K562 (cell line): ENCODE results near the gene FMNL2. TPM values are rescaled to one million over a fixed set of nuclear protein-coding genes. Genes with fewer than 3 reads are reported as not detected.

Experiments
- ATAC-seq: fragments of 200-7000 bp; cut with Tn5 transposase; 3 replicates; pipeline ENCODE4 v1.9.1; 2020; ENCODE audit warnings: moderate library complexity
- BruUV-seq: library from RNA; stranded (reverse); fragments of 400-500 nt; replicated peaks from 2 replicates; lab custom pipeline; 2021; lab: Mats Ljungman, UMichigan
- CTCF ChIA-PET: fragments of 300-600 bp; formaldehyde crosslinking; extraction: SDS; loops from one replicate; lab custom pipeline; 2021; ENCODE audit warnings: low intra/inter-chr PET ratio; lab: Yijun Ruan, JAX
- POLR2A ChIA-PET: fragments of 300-600, 350-650 bp; sonication (Branson Sonifier 250); formaldehyde crosslinking; extraction: SDS; loops from one replicate; lab custom pipeline; 2021; ENCODE audit warnings: antibody characterized with exemption, inconsistent platforms; lab: Yijun Ruan, JAX
- DNase-seq, 4 experiments: peaks; one replicate each; pipeline versions ENCODE4 v3.0.0 to v3.0.0-alpha.2; 2011 to 2018; ENCODE audit warnings: low spot score in 3 of 4, mixed read lengths in 3 of 4; ENCODE audit errors: extremely low read depth in 1 of 4
- FAIRE-seq: peaks from 2 replicates; lab custom pipeline; 2011; peaks lifted over from hg19 to GRCh38; lab: Jason Lieb, UNC
- H2AFZ ChIP-seq: 2 replicates; pipeline ENCODE4 v1.6.0; 2011; ENCODE audit warnings: low read depth, low read length, control low read depth, inconsistent platforms
- H3K27ac ChIP-seq: fragments of 200-600 bp; 3 replicates; pipeline ENCODE4 v1.8.0; 2011; ENCODE audit warnings: low read depth, mild to moderate bottlenecking, control low read depth, inconsistent platforms, low read length, moderate library complexity, mixed read lengths; ENCODE audit errors: extremely low read depth
- H3K27me3 ChIP-seq, 2 experiments: fragments of 300-600 bp in 1 of 2; 2 replicates in 1 of 2; 3 replicates in 1 of 2; pipeline versions ENCODE4 v1.6.0 to v1.8.0; 2011; ENCODE audit warnings: inconsistent platforms in 2 of 2, low read length in 2 of 2, mild to moderate bottlenecking in 1 of 2, mixed read lengths in 1 of 2, moderate library complexity in 1 of 2; ENCODE audit not compliant: control insufficient read depth in 2 of 2, insufficient read depth in 2 of 2
- H3K36me3 ChIP-seq: fragments of 300-600 bp; 3 replicates; pipeline ENCODE4 v1.8.0; 2011; ENCODE audit warnings: mild to moderate bottlenecking, low read length, inconsistent platforms; ENCODE audit not compliant: control insufficient read depth, insufficient read depth
- H3K4me1 ChIP-seq, 2 experiments: fragments of 200-600 bp in 1 of 2; replicated peaks in 1 of 2; 2 replicates in 1 of 2; 3 replicates in 1 of 2; pipeline versions ENCODE4 v1.5.1 to v1.8.0; 2011; ENCODE audit warnings: inconsistent platforms in 2 of 2, low read length in 2 of 2, mild to moderate bottlenecking in 1 of 2, mixed read lengths in 1 of 2, moderate library complexity in 1 of 2; ENCODE audit not compliant: control insufficient read depth in 2 of 2, insufficient read depth in 2 of 2
- H3K4me2 ChIP-seq: 2 replicates; pipeline ENCODE4 v1.6.1; 2011; ENCODE audit warnings: low read length, control low read depth, inconsistent platforms, mixed read lengths; ENCODE audit not compliant: insufficient read depth
- H3K4me3 ChIP-seq: fragments of 200-600 bp; sonication (generic), shearing (Covaris generic); 2 replicates; pipeline ENCODE4 v1.5.1; 2016; ENCODE audit warnings: control low read depth, inconsistent platforms
- H3K79me2 ChIP-seq: fragments of 200-600 bp; 3 replicates; pipeline ENCODE4 v1.8.0; 2011; ENCODE audit warnings: low read length, inconsistent platforms; ENCODE audit not compliant: control insufficient read depth, insufficient read depth
- H3K9ac ChIP-seq, 2 experiments: 2 replicates each; pipeline versions ENCODE4 v1.6.0 to v1.6.1; 2011; ENCODE audit warnings: low read depth in 2 of 2, low read length in 2 of 2, control low read depth in 1 of 2, inconsistent platforms in 1 of 2, mild to moderate bottlenecking in 1 of 2, mixed read lengths in 1 of 2; ENCODE audit not compliant: insufficient read depth in 1 of 2
- H3K9me1 ChIP-seq: one replicate; pipeline ENCODE4 v1.6.0; 2011; ENCODE audit warnings: inconsistent platforms, mild to moderate bottlenecking, low read length, moderate library complexity; ENCODE audit not compliant: control insufficient read depth, insufficient read depth
- H3K9me3 ChIP-seq: replicated peaks from 2 replicates; pipeline ENCODE4 v1.5.1; 2011; ENCODE audit warnings: low read depth, low read length, inconsistent platforms; ENCODE audit not compliant: control insufficient read depth, insufficient read depth
- H4K20me1 ChIP-seq: replicated peaks from 2 replicates; pipeline ENCODE4 v1.6.1; 2011; ENCODE audit warnings: low read length, inconsistent platforms, mixed read lengths; ENCODE audit not compliant: control insufficient read depth, insufficient read depth
- BCL6 ChIP-seq: fragments of 250-450 bp; sonication (Bioruptor Pico); IDR thresholded peaks from 2 replicates; pipeline ENCODE4 v1.4.0; 2020
- CBFB ChIP-seq: sonication (generic); formaldehyde crosslinking; IDR thresholded peaks from 2 replicates; pipeline ENCODE4 v1.4.0; 2020; ENCODE audit warnings: mild to moderate bottlenecking, missing genetic modification reagents
- EGR1 ChIP-seq: fragments of 450-650 bp; conservative IDR thresholded peaks from 2 replicates; pipeline ENCODE4 v1.6.1; 2017; ENCODE audit warnings: mild to moderate bottlenecking
- ETS1 ChIP-seq: conservative IDR thresholded peaks from 2 replicates; pipeline ENCODE4 v1.6.1; 2011; ENCODE audit warnings: low read depth, mild to moderate bottlenecking, low read length; ENCODE audit not compliant: control insufficient read depth
- RBBP5 ChIP-seq: fragments of 200-600 bp; sonication (generic); IDR thresholded peaks from 2 replicates; pipeline ENCODE4 v1.6.1; 2012; ENCODE audit warnings: borderline replicate concordance, mild to moderate bottlenecking, low read length, control low read depth, inconsistent platforms; ENCODE audit not compliant: insufficient read depth, poor library complexity, severe bottlenecking
- SP1 ChIP-seq: sonication (generic); formaldehyde crosslinking; IDR thresholded peaks from 2 replicates; pipeline ENCODE4 v1.8.1; 2022; ENCODE audit warnings: mild to moderate bottlenecking, missing genetic modification reagents
- ZBTB1 ChIP-seq: sonication (generic); formaldehyde crosslinking; IDR thresholded peaks from 2 replicates; pipeline ENCODE4 v1.8.1; 2023; ENCODE audit warnings: missing genetic modification reagents, low read depth, mild to moderate bottlenecking, borderline replicate concordance
- ZNF274 ChIP-seq: IDR thresholded peaks from 2 replicates; pipeline ENCODE4 v1.6.1; 2011; ENCODE audit warnings: low read depth, mild to moderate bottlenecking, low read length, moderate library complexity, borderline replicate concordance
- ZNF384 ChIP-seq: IDR thresholded peaks from 2 replicates; pipeline ENCODE4 v1.6.1; 2012; ENCODE audit warnings: low read depth, low read length, improper control_type of control experiment
- ZNF436 ChIP-seq: fragments of 250-450, 450-650 bp; sonication (Bioruptor Pico); formaldehyde crosslinking; IDR thresholded peaks from 2 replicates; pipeline ENCODE4 v1.7.0; 2020; ENCODE audit warnings: mild to moderate bottlenecking
- ZNF717 ChIP-seq: fragments of 250-450 bp; sonication (Bioruptor Pico); IDR thresholded peaks from 2 replicates; pipeline ENCODE4 v1.5.0; 2021
- WGBS: fragments of 100-300 bp; shearing (Covaris generic); methylation state at CpG from one replicate; pipeline ENCODE4 v1.1.6; 2016; ENCODE audit warnings: low coverage, mixed read lengths; ENCODE audit not compliant: insufficient coverage; ENCODE audit errors: missing lambda C conversion rate; 5-methylcytosine and 5-hydroxymethylcytosine counted together
- in situ Hi-C: fragments of 300-500 bp; cut with MboI; formaldehyde crosslinking; loops from 4 replicates; pipeline ENCODE4 v1.15.0; 2018; ENCODE audit warnings: inconsistent platforms, mixed read lengths
- intact Hi-C: fragments of 100-400 bp; cut with micrococcal nuclease; formaldehyde crosslinking; loops from 2 replicates; pipeline ENCODE4 v1.14.2; 2022
- polyA plus RNA-seq, 8 experiments: library from polyadenylated mRNA; depleted of rRNA in 4 of 8; stranded (reverse) in 5 of 8; unstranded in 3 of 8; fragments of >200 nt; fragmentation: Nextera tagmentation in 2 of 8; fragmentation: Illumina TruSeq in 1 of 8; extraction: Ambion mirVana in 2 of 8; extraction: Trizol in 1 of 8; gene quantifications; 2 replicates each; pipeline versions ENCODE4 v1.2.1 to v1.2.3, GENCODE V29; 2011 to 2014; ENCODE audit warnings: inconsistent platforms in 1 of 8, missing spikeins in 1 of 8
- total RNA-seq, 7 experiments: library from RNA; depleted of rRNA in 6 of 7; stranded (reverse); fragments of >200 nt in 6 of 7; fragmentation: Illumina TruSeq in 2 of 7; extraction: Trizol in 2 of 7; gene quantifications; 2 replicates each; pipeline versions ENCODE4 v1.2.1 to v1.2.3, GENCODE V29; 2011 to 2021; ENCODE audit warnings: low replicate concordance in 1 of 7
- TF ChIP-seq, protein P1 (sequence below), 2 experiments: fragments of 250-450 bp in 1 of 2; fragments of 450-650 bp in 1 of 2; sonication (Bioruptor Pico) in 1 of 2; IDR thresholded peaks; 2 replicates each; pipeline versions ENCODE4 v1.6.1 to v1.8.0; 2016 to 2021; ENCODE audit warnings: mild to moderate bottlenecking in 2 of 2, moderate library complexity in 2 of 2, missing compliant biosample characterization in 1 of 2, missing genetic modification characterization in 1 of 2
- TF ChIP-seq, protein P2 (sequence below), 2 experiments: IDR thresholded peaks in 1 of 2; conservative IDR thresholded peaks in 1 of 2; 2 replicates each; pipeline ENCODE4 v1.6.1; 2016; ENCODE audit warnings: low read depth in 2 of 2, mild to moderate bottlenecking in 1 of 2, missing compliant biosample characterization in 1 of 2, missing genetic modification characterization in 1 of 2, moderate library complexity in 1 of 2
- TF ChIP-seq, protein P3 (sequence below): fragments of 450-650 bp; IDR thresholded peaks from 2 replicates; pipeline ENCODE4 v1.6.1; 2016; ENCODE audit warnings: mild to moderate bottlenecking

Gene FMNL2
- total and polyA plus RNA-seq, 9 of the 15 experiments (the other 6 are each of a cell fraction or from before 2014, with no cell fraction given): 0.15 to 0.49 (median 0.24) TPM; not detected in 1

DNA sequence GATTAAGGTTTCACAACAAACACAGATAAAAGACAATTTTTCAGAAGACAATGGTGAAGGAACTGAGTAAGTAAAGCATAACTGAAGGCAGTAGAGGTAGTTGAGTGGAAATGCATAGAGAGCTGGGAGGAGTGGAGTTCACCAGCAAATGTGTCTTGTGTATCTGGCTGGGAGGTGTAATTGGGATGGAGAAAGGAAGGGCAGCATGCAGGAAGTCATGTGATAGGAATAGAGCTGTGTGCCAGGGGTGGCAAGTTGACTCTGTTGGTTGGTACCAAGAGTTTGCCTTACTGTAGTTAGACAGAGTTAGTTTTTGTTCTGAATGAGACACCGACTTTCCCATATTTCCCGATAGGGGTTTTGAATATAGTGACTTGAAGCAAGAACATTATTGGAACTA lies 56.3 kb downstream of the FMNL2 start (continued):
- TF ChIP-seq, protein P1, sequence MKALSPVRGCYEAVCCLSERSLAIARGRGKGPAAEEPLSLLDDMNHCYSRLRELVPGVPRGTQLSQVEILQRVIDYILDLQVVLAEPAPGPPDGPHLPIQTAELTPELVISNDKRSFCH (CRISPR knock-in tag; IDR thresholded peaks at IDR 0.05): no peak
- TF ChIP-seq, protein P1 (tag; IDR thresholded peaks at IDR 0.05): no peak
- TF ChIP-seq CBFB (CRISPR knock-in tag): no peak
- TF ChIP-seq, protein P2, sequence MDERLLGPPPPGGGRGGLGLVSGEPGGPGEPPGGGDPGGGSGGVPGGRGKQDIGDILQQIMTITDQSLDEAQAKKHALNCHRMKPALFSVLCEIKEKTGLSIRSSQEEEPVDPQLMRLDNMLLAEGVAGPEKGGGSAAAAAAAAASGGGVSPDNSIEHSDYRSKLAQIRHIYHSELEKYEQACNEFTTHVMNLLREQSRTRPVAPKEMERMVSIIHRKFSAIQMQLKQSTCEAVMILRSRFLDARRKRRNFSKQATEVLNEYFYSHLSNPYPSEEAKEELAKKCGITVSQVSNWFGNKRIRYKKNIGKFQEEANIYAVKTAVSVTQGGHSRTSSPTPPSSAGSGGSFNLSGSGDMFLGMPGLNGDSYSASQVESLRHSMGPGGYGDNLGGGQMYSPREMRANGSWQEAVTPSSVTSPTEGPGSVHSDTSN (CRISPR knock-in tag; IDR thresholded peaks at IDR 0.05; ENCODE audit: low read depth): no peak
- TF ChIP-seq, protein P2 (tag; conservative IDR thresholded peaks at IDR 0.05; ENCODE audit: low read depth): no peak

- Histone ChIP-seq H3K9me1 (no peaks in the 10 kb centered on the region), H3K4me1 (peaks cover 0 to 2% of the 10 kb centered on the region in 2 experiments; a peak in 1 of 5 replicates), H3K4me2 (no peak overlapping the region), H3K36me3 (no peaks in the 10 kb centered on the region), H3K9me3 (no peaks in the 10 kb centered on the region), H2AFZ (no peak overlapping the region), H3K4me3 (no peak overlapping the region), H3K9ac (no peak overlapping the region), H4K20me1 (no peaks in the 10 kb centered on the region), H3K27me3 (peaks cover 5 to 16% of the 10 kb centered on the region in 2 experiments), H3K79me2 (no peaks in the 10 kb centered on the region), H3K27ac (no peak overlapping the region)
- in situ Hi-C loops (no loop called here), intact Hi-C loops (no loop called here)
- 21% methylated on average over 1 of the region's 1 CpG for WGBS
- ChIA-PET CTCF (no interaction called here), POLR2A (no interaction called here)
- FAIRE-seq: no peak
- ATAC-seq: no peak
- DNase-seq: no peak
- no TSS peak for BruUV-seq
- no peak for TF ChIP-seq ZNF436 (CRISPR knock-in tag)
- TF ChIP-seq, protein P3, sequence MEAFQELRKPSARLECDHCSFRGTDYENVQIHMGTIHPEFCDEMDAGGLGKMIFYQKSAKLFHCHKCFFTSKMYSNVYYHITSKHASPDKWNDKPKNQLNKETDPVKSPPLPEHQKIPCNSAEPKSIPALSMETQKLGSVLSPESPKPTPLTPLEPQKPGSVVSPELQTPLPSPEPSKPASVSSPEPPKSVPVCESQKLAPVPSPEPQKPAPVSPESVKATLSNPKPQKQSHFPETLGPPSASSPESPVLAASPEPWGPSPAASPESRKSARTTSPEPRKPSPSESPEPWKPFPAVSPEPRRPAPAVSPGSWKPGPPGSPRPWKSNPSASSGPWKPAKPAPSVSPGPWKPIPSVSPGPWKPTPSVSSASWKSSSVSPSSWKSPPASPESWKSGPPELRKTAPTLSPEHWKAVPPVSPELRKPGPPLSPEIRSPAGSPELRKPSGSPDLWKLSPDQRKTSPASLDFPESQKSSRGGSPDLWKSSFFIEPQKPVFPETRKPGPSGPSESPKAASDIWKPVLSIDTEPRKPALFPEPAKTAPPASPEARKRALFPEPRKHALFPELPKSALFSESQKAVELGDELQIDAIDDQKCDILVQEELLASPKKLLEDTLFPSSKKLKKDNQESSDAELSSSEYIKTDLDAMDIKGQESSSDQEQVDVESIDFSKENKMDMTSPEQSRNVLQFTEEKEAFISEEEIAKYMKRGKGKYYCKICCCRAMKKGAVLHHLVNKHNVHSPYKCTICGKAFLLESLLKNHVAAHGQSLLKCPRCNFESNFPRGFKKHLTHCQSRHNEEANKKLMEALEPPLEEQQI: no peak
- TF ChIP-seq EGR1: no peak
- no peak for TF ChIP-seq ZNF274
- TF ChIP-seq ZNF384: no peak
- TF ChIP-seq ETS1: no peak
- no peak for TF ChIP-seq SP1
- TF ChIP-seq ZBTB1 (CRISPR knock-in tag): no peak
- TF ChIP-seq ZNF717 (CRISPR knock-in tag): no peak
- no peak for TF ChIP-seq RBBP5
- no peak for TF ChIP-seq BCL6 (CRISPR knock-in tag)
These were observed 58.4 kb downstream of the FMNL2 start for GRCh38 chr2:152393377-152393776.
